MV-4-11 (cell line): ENCODE data around the gene ZSCAN21.
A peak's percentile ranks its signal among the peaks of the same experiment; 100 is the strongest.
"Not testable (repeated sequence)": the region's sequence is repeated elsewhere in the genome, so short reads cannot be mapped to it uniquely, and the experiment has no call there.

Source experiments
- DNase-seq: peaks from one replicate; lab custom pipeline; 2025; lab: John Stamatoyannopoulos, UW

ZSCAN21 gene

DNA sequence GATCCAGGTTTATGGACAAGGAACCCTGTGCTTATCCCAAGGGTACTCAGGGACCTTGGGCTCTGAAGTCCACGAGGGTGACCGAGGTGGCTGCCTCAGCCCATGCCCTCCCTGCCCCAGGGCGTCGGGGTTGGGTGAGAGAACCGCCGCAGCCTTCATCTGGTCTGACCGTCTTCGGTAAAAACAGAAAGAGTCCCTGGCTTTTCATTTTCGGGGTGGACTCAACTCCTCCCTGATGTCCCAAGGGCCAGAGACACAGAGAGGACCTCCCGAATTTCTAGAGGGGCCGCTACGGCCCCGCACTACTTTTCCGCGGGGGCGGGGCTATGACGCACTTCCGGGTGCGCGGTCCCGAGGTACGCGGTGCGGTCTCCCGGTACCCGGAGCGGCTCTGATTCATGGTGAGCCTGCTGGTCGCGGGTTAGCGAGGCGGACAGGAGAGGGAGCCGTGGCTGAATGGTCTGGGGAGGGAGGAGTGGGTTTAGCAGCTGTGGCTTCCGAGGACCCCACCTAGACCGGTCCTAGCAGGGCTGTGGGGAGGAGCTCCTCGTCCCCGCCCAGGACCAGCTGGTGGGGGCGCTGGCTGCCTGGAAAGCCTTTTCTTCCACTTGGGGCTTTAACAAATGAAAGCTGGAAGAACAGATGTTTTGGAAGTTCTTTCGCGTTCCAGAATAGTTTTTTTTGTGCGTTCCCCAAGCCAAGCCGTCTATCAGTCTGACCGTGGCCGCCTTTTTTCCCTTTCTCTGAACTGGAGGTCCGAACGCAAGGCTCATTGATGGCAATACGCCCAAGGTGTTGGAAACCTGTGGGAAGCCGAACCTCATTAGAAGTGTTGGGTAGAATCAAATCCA, at the start of gene ZSCAN21:
Gene ZSCAN21, plus strand, starts transcription at position 334 of the 851 bp plus-strand sequence. CDS start 7,233 bp downstream, outside the sequence.
- DNase-seq, result peak; percentile 66

DNA sequence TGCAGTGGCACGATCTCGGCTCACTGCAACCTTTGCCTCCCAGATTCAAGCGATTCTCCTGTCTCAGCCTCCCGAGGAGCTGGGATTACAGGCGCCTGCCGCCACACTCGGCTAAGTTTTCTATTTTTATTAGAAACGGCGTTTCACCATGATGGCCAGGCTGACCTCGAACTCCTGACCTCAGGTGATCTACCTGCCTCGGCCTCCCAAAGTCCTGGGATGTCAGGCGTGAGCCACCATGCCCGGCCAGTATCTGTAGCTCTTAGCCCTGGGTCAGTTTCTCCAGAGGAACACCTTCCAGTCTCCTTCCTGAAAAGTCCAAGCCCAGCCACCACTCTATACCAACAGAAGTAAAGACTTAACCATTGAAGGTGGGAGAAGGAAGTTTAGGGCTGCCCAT, 49.3 kb upstream of the ZSCAN21 start:
- DNase-seq, result no peak

DNA sequence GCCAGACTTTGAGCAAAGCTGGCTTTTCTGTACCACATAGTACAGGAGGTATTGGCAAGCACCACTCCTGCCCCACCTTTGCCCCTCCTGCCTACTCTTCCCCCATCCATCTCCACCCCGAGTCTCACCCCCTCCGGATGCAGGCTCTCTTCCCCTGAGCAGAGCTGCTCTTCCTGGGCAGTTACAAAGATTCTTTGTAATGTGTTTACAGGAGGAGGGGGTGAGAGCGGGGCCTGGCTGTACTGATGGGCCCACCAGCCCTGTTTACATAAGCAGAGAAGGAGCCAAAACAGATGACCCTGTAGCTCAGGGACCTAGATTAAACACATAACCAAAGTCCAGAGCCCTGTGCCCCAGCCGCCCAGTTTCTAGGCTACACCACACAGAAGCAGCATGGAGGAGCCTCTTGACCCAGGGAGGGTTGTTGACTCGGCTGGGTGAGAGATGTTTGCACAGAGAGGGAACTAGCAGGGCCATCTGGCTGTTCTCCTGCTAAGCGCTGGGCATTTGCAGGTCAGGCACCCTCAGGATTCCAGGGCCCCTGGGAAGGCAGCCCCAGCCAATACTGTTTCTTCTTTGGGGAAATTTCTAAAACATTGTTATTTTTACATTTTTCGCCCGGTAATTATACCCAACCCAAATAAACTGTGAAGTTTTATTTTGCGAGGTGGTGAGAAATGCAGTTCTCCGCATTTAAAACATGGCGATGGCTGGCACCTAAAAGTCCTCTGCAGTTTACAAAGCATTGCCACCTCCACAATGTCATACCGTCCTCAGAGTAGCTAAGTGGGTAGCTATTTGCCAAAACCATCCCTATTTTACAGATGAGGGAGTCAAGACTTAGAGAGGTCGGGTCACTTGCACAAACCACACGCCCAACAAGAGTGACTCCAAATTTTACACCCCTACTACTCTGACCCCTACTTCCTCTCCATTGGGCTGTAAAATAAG, 45.6 kb upstream of the ZSCAN21 start:
- no peak for DNase-seq

DNA sequence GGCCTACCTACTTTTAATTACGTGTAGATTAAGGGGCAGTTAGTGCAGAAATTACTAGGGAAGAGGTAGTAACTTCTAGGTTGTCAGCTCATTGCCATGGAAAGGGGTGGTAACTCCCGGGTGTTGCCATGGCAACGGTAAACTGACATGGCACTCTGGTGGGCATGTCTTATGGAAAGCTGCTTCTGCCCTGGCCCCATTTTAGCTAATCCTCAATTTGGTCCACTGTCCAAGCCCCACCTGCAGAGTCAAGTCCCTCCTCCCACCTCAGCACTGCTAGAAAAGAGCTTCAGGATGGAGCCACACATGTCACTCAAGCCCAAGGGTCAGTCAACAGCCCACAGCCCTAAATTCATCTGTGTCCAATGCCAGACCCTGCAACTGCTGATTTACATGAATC, 41.7 kb upstream of the ZSCAN21 start:
- no peak for DNase-seq

DNA sequence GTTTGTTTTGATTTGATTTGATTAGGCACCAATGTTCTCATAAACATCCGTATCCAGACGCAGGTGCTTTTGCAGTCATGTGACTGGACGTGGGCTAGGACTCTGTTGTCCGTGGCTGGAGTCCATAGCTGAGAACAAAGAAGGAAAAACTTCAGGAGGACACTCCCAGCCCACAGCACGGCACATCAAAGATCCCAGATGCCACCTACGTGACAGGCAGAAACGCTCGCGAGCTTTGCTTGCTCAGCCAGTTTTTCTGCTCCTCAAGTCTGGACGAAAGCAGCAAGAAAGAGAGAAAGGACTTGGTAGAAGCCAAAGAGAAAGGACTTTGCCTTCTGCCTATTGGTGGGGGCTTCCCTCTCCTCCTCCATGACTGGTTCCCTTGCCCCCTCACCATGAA, 41.0 kb upstream of the ZSCAN21 start:
- no peak for DNase-seq

DNA sequence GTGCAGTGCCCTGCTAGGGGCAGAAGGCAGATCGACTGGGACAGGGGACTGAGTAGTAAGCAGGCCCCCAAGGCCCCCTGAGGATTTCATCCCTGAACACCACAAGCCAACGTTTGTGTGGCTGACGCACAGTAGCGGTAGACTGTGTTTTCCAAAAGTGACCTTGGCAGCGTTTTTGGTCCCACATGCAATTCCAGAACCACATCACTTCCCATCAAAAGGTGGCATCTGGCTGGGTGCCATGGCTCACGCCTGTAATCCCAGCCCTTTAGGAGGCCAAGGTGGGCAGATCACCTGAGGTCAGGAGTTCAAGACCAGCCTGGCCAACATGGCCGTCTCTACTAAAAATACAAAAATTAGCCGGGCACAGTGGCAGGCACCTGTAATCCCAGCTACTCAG, 39.6 kb upstream of the ZSCAN21 start:
- not testable (repeated sequence) for DNase-seq

DNA sequence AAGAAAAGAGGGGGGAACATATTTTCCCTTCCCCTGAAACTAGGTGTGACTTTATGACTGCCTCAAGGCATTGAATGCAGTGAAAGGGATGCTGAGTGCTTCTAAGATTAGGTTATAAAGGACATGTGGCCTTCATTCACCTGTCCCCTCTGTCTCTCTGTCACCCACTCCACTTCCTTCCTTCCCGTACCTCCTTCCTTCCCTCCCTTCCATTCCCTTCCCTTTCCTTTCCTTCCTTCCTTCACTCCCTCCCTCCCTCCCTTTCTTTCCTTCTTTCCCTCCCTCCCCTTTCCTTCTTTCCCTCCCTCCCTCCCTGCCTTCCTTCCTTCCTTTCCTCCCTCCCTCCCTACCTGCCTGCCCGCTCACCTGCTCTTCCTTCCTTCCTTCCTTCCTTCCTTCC, 38.7 kb upstream of the ZSCAN21 start:
- no peak for DNase-seq

DNA sequence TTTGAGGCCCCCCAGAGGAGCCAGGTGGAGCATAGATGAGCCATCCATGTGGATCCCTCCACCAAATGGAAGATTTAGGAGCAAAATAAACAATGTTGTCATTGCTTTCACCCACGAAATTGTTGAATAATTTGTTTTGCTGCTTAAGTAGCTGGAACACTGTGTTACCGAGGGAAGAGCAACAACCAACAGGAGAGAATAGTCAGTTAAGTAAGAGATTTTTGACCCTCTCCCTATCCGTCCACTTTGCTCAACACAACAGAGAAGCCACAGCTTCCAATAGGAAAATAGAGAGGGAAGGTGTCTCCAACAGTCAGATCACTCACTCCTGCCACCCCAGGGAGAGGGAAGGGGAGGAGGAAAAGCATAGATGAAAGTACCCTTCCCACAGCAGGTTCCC, 38.1 kb upstream of the ZSCAN21 start:
- no peak for DNase-seq

DNA sequence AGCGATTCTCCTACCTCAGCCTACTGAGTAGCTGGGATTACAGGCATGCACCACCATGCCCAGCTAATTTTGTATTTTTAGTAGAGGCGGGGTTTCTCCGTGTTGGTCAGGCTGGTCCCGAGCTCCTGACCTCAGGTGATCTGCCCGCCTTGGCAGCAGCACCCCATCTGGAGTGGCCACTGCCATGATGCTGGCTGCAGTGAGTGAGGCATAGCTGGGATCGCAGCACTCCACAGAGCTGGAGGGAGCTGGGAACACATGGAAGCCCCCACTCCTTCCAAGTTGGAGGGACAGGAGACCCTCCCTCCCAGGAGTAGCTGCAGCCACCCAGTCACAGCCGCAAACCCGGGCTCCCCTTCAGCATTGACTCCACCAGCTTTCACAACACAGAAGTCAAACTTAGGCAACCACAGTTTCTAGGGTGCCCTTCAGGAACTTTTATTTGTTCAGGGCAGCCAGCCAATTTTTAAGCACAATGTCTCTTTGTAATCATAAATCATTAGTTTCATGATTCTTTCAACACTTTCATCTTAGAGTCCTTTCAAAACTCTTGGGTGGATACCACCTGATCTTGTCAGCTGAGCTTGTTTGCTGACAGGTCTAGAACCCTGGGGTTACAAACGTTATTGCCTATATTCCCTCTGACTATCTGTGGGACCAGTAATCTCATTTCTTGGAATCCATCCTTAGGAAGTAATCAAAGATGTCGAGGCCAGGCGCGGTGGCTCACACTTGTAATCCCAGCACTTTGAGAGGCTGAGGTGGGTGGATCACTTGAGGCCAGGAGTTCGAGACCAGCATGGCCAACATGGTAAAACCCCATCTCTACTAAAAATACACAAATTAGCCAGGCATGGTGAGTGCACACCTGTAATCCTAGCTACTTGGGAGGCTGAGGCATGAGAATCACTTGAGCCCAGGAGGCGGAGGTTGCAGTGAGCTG, 36.9 kb upstream of the ZSCAN21 start:
- peak; percentile 86 for DNase-seq

DNA sequence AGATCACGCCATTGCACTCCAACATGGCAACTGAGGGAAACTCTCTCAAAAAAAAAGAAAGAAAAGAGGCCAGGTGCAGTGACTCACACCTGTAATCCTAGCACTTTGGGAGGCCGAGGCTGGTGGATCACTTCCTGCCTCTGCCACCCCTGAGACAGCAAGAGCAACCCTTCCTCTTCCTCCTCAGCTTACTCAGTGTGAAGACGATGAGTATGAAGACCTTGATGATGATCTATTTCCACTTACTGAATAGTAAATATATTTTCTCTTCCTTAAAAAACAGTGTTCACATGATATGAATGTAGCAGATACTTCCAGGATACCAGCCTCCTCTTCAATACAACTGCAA, 36.3 kb upstream of the ZSCAN21 start:
- DNase-seq, result no peak

DNA sequence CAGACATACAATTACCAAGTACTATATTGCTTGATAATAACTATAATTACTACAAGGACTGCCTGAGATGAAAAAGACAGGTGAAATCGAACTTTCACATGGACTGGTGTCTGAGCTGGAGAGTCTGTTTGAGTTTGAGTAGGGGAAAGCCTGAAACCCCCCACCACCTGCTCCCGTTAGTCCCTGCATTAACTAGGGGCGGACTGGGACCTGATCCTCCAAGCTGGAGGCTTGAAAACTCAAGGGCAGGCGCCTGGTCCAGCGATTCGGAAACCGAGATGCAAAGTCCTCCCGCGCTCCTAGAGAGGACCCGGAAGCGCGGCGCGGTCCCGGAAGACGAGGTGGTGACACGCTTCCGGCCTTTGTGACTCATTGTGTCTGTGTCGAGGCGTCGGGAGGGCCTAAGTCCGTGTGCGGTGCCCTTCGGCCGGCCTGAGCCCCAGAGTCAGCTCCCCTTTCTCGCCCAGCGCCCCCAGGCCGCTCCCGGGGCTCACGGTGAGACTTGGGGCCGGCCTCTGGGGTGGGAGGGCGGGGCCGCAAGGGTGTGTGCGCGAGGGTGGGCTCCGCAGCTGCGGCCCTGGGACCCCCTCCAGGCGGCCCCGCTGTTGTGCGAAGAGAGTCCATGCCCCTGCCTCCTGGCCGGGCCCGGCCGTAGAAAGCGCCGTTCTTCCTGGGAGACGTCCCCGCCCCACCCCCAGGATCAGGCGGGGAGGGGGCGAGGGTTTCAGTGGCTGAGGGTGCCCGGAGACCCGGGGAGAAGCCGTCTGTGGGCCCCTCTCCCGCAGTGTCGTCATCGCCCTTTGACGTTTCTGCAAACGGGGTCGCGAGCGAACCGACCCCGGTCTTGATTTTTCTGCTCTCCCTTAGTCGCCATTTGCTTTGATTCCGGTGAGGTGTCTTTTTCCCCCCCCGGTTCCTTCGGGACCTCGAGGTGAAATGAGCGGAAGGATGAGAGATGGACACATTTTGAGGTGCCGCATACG, 34.1 kb upstream of the ZSCAN21 start, which contains the start of gene ZKSCAN1:
Gene ZKSCAN1, plus strand, starts transcription at position 365 of the 983 bp plus-strand sequence. CDS start 7,911 bp downstream, outside the sequence.
- DNase-seq, result peak; percentile 89

DNA sequence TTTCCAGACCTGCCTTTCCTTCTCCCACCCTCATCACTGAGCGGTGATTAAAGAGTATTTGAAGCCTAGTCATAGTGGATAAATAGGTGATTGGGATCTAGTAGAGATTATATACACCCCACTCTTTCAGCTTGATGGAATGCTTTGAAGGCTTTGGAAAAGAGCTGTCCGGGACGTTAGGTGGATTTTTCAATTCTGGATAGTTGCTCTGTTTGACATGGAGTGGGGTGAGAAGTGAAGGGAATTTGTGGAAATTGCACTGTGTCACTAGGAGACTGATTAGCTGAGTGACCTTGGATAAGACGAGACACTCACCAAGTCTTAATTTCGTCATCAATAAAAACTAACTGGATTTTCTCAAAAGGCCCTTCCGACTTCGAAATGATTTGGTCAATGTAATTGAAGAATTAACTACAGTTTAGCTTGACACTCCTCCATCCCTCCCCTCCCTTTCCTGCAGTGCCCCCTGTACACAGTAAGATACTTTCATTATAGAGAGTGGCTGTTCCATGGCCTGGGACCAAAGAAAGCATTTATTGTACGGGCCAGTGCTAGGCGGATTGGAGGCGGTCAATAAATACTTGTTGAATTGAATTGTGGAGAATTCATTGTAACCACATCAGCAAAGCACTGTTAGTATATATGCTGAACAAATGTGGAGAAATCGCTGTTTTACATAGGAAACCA, 33.2 kb upstream of the ZSCAN21 start:
- DNase-seq, result no peak

DNA sequence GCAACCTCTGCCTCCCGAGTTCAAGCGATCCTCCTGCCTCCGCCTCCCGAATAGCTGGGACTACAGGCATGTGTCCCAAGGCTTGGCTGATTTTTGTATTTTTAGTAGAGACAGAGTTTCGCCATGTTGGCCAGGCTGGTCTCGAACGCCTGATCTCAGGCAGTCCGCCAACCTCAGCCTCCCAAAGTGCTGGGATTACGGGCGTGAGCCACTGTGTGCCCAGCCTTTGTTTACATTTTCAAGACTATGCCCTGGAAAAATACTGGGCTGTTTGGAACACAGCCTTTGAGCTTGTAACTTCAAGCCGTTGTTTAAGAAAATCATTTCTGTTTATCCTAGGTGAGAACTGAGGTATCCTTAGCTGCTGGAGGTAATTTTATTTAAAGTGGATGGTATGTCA, 32.3 kb upstream of the ZSCAN21 start:
- DNase-seq, result no peak

DNA sequence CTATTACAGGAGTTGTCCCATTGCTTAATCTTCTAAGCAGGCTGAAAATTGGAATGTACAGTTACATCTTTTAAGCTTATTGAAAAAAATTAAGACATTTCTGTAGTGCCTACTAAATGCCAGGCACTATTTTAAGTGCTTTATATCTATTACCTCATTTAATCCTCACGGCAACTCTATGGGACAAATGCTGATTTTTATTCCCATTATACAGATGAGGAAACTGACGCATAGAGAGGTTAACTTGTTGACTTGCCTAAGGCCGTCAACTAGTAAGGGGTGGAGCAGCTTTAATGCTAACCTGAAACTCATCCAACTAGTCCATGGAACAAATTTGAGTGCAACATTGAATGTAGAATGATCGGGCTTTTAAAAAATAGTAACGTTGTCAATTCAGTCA, 31.7 kb upstream of the ZSCAN21 start:
- DNase-seq, result no peak

DNA sequence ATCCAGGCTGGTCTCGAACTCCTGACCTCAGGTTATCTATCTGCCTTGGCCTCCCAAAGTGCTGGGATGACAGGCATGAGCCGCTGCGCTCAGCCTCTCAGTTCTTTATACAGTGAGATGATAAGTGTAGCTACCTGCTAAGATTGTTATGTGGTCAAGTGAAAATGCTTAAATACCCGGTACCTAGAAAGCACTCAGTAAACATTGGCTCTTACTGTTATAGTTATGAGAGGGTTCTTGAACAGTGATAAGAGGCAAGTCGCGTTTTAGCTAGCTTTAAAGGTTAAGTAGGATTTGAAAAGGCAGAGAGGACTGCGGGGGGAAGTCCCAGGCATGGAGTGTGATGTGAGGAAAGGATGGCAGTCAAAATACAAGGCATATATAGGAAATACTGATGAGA, 29.7 kb upstream of the ZSCAN21 start:
- no peak for DNase-seq

DNA sequence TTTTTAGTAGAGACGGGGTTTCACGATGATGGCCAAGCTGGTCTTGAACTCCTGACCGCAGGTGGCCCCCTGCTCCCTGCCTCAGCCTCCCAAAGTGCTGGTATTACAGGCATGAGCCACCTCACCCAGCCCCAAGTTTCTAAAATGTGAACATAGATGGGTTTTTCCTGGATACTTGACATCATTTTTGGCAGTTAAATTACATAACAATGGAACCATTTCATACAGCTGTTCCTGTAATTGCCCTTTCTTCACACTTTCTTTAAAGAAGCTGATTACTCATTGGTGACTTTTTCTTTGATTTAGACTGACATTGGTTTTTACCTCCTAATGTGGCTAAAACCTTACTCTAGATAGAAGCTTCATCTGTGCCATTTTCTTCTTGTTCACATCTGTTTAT, 28.3 kb upstream of the ZSCAN21 start:
- peak; percentile 69 for DNase-seq

DNA sequence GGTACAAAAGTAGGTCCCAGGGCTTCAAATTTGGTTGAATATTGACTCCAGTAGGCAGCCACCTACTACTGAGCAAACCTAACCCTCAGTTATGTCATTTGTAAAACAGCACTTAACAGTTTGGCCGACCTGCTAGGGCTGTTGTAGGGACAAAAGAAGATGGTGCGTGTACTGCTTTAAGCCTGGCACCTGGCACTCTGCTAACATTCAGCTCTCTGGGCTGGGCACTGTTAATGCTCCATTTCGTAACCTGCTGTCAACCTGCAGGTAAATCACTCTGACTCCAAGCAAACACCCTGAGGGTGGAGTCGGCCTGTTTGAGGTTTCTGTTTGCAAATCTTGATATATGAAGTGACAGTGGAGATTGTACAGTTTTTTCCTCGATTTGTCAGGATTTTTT, 27.0 kb upstream of the ZSCAN21 start:
- no peak for DNase-seq

DNA sequence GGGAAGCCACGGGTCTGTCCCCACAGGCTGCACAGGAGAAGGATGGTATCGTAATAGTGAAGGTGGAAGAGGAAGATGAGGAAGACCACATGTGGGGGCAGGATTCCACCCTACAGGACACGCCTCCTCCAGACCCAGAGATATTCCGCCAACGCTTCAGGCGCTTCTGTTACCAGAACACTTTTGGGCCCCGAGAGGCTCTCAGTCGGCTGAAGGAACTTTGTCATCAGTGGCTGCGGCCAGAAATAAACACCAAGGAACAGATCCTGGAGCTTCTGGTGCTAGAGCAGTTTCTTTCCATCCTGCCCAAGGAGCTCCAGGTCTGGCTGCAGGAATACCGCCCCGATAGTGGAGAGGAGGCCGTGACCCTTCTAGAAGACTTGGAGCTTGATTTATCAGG, 26.0 kb upstream of the ZSCAN21 start:
- DNase-seq, result no peak

DNA sequence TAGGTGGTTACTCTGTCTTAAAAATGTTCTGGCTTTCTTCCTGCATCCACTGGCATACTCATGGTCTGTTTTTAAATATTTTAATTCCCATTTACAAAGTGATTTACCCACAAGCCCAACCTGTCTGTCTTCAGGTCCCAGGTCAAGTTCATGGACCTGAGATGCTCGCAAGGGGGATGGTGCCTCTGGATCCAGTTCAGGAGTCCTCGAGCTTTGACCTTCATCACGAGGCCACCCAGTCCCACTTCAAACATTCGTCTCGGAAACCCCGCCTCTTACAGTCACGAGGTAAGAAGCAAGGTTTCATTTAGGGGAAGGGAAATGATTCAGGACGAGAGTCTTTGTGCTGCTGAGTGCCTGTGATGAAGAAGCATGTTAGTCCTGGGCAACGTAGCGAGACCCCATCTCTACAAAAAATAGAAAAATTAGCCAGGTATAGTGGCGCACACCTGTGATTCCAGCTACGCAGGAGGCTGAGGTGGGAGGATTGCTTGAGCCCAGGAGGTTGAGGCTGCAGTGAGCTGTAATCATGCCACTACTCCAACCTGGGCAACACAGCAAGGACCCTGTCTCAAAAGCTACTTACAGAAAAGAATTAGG, 25.5 kb upstream of the ZSCAN21 start:
- DNase-seq, result no peak

DNA sequence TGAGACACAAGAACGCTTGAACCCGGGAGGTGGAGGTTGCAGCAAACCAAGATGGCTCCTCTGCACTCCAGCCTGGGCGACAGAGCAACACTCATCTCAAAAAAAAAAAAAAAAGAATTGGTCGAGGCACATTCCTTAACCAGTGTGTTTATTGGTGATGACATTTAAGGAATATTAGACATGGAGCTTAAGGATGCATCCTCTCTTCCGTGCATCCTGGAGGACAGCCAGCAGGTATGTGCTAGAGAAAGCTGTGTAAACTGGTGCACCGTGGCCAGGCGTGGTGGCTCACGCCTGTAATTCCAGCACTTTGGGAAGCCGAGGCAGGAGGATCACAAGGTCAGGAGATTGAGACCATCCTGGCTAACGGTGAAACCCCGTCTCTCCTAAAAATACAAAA, 22.4 kb upstream of the ZSCAN21 start:
- DNase-seq, result no peak
